ENCODE measurements around the gene PDXP.

The PDXP gene

DNA sequence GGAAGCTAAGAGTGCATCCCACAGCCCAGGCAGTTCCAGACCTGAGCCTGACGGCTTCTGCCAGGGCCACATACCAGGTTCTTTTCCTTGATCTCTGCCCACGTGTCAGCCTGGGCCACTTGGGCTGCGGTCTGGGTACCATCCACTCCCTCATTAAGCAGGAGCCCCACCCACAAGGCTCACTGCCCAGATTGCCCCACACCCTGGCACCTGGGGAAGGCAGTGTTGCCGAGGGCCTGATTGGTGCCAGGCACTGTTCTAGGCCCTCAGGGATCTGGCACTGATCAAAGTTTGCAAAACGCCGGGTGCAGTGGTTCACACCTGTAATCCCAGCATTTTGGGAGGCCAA lies 34.5 kb upstream of the PDXP start:
- Mint-ChIP-seq H3K36me3 (ENCODE audit: low read depth) (peaks cover 82% of the 10 kb centered on the region), H3K27ac (peak overlapping the region; percentile 94), H3K4me1 (ENCODE audit: low read depth) (peaks cover 52% of the 10 kb centered on the region)

GRCh38 chr22:37624876-37625275 lies 33.6 kb upstream of the PDXP start:
- Mint-ChIP-seq H3K9me3 (no peaks in the 10 kb centered on the region), H3K36me3 (ENCODE audit: low read depth) (peaks cover 81% of the 10 kb centered on the region), H3K4me1 (ENCODE audit: low read depth) (peaks cover 55% of the 10 kb centered on the region), H3K27me3 (no peaks in the 10 kb centered on the region), H3K27ac (peak overlapping the region; percentile 87), H3K4me3 (no peak overlapping the region)
- DNase-seq = no peak

More for the DNA sequence above, 34.5 kb upstream of the PDXP start:
- Mint-ChIP-seq H3K27me3 (no peaks in the 10 kb centered on the region), H3K4me3 (no peak overlapping the region), H3K9me3 (no peaks in the 10 kb centered on the region)
- DNase-seq = no peak

DNA sequence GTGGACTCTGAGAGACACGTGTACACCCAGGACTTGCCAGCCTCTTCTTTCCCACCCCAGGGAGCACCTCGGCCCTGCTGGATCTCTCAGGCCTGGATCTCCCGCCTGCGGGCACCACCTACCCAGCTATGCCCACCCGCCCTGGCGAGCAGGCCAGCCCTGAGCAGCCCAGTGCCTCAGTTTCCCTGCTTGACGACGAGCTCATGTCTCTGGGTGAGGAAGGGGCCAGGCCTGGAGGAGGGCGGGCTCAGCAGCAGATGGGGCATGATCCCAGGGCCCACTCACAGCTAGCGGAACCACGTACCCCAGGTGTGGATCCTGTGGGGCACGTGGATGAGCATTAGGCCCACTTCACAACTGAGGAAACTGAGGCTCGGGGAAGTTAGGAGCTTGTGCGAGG lies 32.8 kb upstream of the PDXP start:
- DNase-seq = no peak
- H3K4me3 Mint-ChIP-seq = no peak overlapping the region
- peaks cover 80% of the 10 kb centered on the region for H3K36me3 Mint-ChIP-seq (ENCODE audit: low read depth)
- H3K27ac Mint-ChIP-seq = peak overlapping the region; percentile 92
- H3K27me3 Mint-ChIP-seq = no peaks in the 10 kb centered on the region
- peaks cover 55% of the 10 kb centered on the region for H3K4me1 Mint-ChIP-seq (ENCODE audit: low read depth)
- H3K9me3 Mint-ChIP-seq = no peaks in the 10 kb centered on the region

DNA sequence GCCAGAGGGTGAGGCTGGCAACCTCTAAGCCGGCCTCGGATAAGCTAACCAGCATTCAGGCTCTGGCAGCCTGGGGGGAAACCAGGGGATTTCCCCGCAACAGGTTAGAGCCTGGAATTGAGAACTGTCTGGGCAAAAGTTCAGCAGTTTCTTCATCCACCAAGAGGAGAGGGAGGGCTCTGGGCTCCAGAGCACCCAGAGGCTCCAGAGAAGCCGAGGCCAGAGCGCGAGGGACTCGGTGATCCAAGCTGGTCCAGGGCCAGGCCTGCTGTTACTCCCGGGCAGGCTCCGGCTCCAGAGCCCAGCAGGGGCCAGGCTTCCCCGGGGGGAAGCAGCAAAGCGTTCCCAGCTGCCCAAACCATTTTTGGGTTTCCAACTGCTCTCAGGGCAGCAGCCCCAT lies 32.4 kb upstream of the PDXP start:
- peaks cover 55% of the 10 kb centered on the region for H3K4me1 Mint-ChIP-seq (ENCODE audit: low read depth)
- no peak overlapping the region for H3K4me3 Mint-ChIP-seq
- no peak for DNase-seq
- no peaks in the 10 kb centered on the region for H3K9me3 Mint-ChIP-seq
- H3K27me3 Mint-ChIP-seq = no peaks in the 10 kb centered on the region
- H3K36me3 Mint-ChIP-seq (ENCODE audit: low read depth) = peaks cover 77% of the 10 kb centered on the region
- peak overlapping the region; percentile 92 for H3K27ac Mint-ChIP-seq

DNA sequence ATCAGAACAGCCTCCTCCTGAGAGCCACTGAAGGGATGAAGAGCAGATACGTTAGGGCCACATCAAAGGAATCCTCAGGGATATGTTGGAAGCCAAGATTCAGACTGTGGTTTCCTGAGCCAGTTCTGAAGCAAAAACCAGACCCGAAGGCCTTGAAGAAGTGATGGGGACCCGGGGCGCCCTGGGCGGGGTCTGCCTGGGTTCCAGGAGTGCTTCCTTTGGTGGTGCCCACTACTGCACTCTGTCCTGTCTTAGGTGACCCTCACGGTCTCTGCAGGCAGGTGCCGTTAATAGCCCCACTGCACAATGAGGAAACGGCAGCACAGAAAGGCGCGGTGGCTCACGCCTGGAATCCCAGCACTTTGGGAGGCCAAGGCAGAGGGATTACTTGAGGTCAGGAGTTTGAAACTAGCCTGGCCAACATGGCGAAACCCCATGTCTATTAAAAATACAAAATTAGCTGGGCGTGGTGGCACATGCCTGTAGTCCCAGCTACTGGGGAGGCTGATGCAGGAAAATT lies 31.9 kb upstream of the PDXP start:
- DNase-seq = no peak
- H3K9me3 Mint-ChIP-seq = no peaks in the 10 kb centered on the region
- peaks cover 77% of the 10 kb centered on the region for H3K36me3 Mint-ChIP-seq (ENCODE audit: low read depth)
- peaks cover 58% of the 10 kb centered on the region for H3K4me1 Mint-ChIP-seq (ENCODE audit: low read depth)
- H3K27ac Mint-ChIP-seq = peak overlapping the region; percentile 92
- H3K27me3 Mint-ChIP-seq = no peaks in the 10 kb centered on the region
- H3K4me3 Mint-ChIP-seq = peak overlapping the region; percentile 29

- H3K9me3 Mint-ChIP-seq = no peaks in the 10 kb centered on the region
- peak overlapping the region; percentile 29 for H3K4me3 Mint-ChIP-seq
- H3K27me3 Mint-ChIP-seq = no peaks in the 10 kb centered on the region
- DNase-seq = no peak
- peak overlapping the region; percentile 92 for H3K27ac Mint-ChIP-seq
- H3K36me3 Mint-ChIP-seq (ENCODE audit: low read depth) = peaks cover 80% of the 10 kb centered on the region
- H3K4me1 Mint-ChIP-seq (ENCODE audit: low read depth) = peaks cover 63% of the 10 kb centered on the region
These were observed 31.4 kb upstream of the PDXP start for GRCh38 chr22:37627121-37627520.

- no peaks in the 10 kb centered on the region for H3K9me3 Mint-ChIP-seq
- H3K27me3 Mint-ChIP-seq = no peaks in the 10 kb centered on the region
- H3K27ac Mint-ChIP-seq = peak overlapping the region; percentile 92
- DNase-seq = peak; percentile 73
- H3K4me3 Mint-ChIP-seq = peak overlapping the region; percentile 29
- H3K4me1 Mint-ChIP-seq (ENCODE audit: low read depth) = peaks cover 68% of the 10 kb centered on the region
- H3K36me3 Mint-ChIP-seq (ENCODE audit: low read depth) = peaks cover 80% of the 10 kb centered on the region
These were observed 31.0 kb upstream of the PDXP start for GRCh38 chr22:37627545-37627944.

GRCh38 chr22:37628830-37629229 lies 29.7 kb upstream of the PDXP start:
- H3K9me3 Mint-ChIP-seq = no peaks in the 10 kb centered on the region
- no peak overlapping the region for H3K4me3 Mint-ChIP-seq
- peaks cover 77% of the 10 kb centered on the region for H3K36me3 Mint-ChIP-seq (ENCODE audit: low read depth)
- peak overlapping the region; percentile 92 for H3K27ac Mint-ChIP-seq
- no peaks in the 10 kb centered on the region for H3K27me3 Mint-ChIP-seq
- DNase-seq = no peak
- H3K4me1 Mint-ChIP-seq (ENCODE audit: low read depth) = peaks cover 74% of the 10 kb centered on the region

- Mint-ChIP-seq H3K27ac (peak overlapping the region; percentile 22), H3K9me3 (no peaks in the 10 kb centered on the region), H3K36me3 (ENCODE audit: low read depth) (peaks cover 67% of the 10 kb centered on the region), H3K27me3 (no peaks in the 10 kb centered on the region), H3K4me1 (ENCODE audit: low read depth) (peaks cover 77% of the 10 kb centered on the region), H3K4me3 (no peak overlapping the region)
- no peak for DNase-seq
These were observed 28.6 kb upstream of the PDXP start for GRCh38 chr22:37629928-37630327.

DNA sequence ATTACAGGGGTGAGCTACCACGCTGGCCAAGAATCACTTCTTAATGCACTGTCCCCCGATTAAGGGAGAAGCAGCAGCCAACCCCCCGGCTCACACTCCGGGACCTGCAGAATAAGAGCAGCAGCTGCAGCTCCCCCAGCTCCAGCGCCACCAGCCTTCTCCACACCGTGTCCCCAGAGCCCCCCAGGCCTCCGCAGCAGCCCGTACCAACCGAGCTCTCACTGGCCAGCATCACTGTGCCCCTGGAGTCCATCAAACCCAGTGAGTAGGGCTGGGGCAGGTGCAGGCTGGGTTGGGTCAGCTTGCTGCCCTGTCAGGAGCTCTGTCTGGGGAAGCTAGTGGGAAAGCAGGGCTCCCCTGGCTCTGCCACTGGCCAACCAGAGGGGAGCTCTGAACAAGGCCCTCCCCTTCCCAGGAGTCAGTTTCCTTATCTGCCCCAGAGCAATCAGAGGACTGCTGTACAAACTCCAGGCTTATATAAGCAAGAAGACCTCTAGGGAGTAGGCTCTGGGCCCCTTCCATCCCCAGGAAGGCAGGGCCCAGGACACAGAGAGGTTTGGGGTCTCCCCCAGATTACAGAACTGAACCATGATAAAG lies 27.6 kb upstream of the PDXP start:
- no peaks in the 10 kb centered on the region for H3K9me3 Mint-ChIP-seq
- no peaks in the 10 kb centered on the region for H3K27me3 Mint-ChIP-seq
- peaks cover 57% of the 10 kb centered on the region for H3K36me3 Mint-ChIP-seq (ENCODE audit: low read depth)
- no peak overlapping the region for H3K4me3 Mint-ChIP-seq
- no peak for DNase-seq
- peaks cover 73% of the 10 kb centered on the region for H3K4me1 Mint-ChIP-seq (ENCODE audit: low read depth)
- H3K27ac Mint-ChIP-seq = peak overlapping the region; percentile 92

DNA sequence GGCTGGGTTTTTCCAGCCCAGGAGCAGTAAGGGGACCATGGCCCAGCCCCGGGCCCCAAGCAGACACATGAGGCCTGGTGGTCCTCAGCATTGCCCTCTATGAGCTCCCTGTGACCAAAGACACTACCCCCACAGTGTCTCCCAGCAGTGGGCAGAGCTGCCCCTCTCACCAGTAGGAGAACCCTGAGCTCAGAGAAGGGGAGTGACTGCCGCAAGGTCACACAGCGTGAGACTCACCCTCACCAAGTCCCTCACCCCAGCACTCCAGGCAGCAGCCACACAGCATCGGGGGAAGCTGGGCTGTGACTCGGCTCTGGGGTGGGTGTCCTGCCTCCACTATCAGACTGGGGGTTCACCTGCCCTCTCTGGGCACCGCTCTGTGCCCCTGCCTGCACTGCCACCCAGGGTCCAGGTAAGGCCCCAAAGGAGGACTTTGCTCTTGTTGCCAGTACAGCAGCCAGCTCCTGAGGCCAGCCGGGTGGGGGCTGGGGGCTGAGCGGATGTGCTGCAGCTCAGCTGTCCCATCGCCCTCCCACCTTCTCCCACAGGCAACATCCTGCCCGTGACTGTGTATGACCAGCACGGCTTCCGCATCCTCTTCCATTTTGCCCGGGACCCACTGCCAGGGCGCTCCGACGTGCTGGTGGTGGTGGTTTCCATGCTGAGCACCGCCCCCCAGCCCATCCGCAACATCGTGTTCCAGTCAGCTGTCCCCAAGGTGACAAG lies 26.9 kb upstream of the PDXP start:
- no peaks in the 10 kb centered on the region for H3K27me3 Mint-ChIP-seq
- peak overlapping the region; percentile 48 for H3K4me3 Mint-ChIP-seq
- peak; percentile 38 for DNase-seq
- peaks cover 50% of the 10 kb centered on the region for H3K36me3 Mint-ChIP-seq (ENCODE audit: low read depth)
- peak overlapping the region; percentile 92 for H3K27ac Mint-ChIP-seq
- no peaks in the 10 kb centered on the region for H3K9me3 Mint-ChIP-seq
- peaks cover 73% of the 10 kb centered on the region for H3K4me1 Mint-ChIP-seq (ENCODE audit: low read depth)

DNA sequence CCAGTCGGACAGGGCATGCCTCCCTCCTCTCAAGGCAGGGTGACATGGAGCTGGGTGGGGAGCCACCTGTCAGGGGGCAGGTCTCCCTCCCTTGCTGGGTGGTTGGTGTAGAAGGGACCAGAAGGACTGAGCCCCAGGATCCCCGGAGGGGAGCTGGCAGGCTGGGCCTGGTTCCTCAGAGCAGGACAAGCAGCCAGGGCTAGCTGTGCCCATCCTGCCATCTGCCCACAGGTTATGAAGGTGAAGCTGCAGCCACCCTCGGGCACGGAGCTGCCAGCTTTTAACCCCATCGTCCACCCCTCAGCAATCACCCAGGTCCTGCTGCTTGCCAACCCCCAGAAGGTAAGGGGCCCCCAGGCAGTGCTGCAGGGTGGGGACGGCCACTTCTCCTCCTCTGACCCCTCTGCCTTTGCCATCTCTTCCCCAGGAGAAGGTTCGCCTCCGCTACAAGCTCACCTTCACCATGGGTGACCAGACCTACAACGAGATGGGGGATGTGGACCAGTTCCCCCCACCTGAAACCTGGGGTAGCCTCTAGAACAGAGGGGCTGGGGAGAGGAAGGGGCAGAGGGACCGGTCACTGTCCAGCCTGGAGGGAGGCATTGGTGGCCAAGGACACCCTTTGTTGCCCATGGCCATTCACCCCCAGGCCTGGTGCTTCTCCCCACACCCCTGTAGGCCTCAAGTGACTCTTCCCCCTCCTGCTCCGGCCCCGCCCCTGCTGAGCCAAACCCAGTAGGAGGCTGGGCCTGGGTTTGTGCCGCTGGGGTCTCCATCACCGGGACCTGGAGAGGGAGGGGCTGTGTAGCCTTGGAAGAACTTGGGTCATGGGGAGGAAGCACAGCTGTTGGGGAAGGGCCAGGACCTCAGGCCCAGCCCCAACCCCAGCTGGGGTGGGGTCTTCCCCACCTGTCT lies 26.1 kb upstream of the PDXP start:
- no peak for DNase-seq
- Mint-ChIP-seq H3K4me1 (ENCODE audit: low read depth) (peaks cover 73% of the 10 kb centered on the region), H3K27ac (peak overlapping the region; percentile 92), H3K4me3 (peak overlapping the region; percentile 63), H3K36me3 (ENCODE audit: low read depth) (peaks cover 42% of the 10 kb centered on the region), H3K9me3 (no peaks in the 10 kb centered on the region), H3K27me3 (no peaks in the 10 kb centered on the region)

DNA sequence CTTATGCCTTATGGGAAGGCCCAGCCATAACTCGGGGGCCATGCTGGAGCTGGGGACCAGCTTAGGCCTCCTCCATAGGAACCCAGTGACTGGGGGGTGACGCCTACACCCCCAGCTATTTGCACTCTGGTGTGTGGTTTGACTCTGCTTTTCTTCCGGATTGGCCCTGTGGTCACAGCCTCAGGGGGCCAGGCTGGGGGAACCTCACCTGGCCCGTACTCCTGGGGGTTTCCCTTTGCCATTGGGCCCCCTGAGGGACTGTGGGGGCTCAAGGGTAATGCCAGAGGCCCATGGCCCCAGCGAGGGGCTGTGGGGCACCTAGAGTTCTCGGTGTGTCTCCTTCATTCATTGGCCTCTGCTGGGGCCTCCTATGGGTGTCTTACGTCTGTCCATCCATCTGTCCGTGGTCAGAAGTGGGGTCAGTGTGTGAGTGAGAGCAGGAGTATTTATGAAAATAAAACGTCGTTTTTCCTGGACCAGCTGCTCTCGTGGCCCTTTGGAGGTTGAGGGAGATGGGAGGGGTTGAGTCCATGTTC lies 25.4 kb upstream of the PDXP start:
- H3K27me3 Mint-ChIP-seq = no peaks in the 10 kb centered on the region
- H3K36me3 Mint-ChIP-seq (ENCODE audit: low read depth) = peaks cover 42% of the 10 kb centered on the region
- peaks cover 73% of the 10 kb centered on the region for H3K4me1 Mint-ChIP-seq (ENCODE audit: low read depth)
- DNase-seq = peak; percentile 65
- H3K27ac Mint-ChIP-seq = peak overlapping the region; percentile 92
- H3K9me3 Mint-ChIP-seq = no peaks in the 10 kb centered on the region
- H3K4me3 Mint-ChIP-seq = peak overlapping the region; percentile 63

- H3K36me3 Mint-ChIP-seq (ENCODE audit: low read depth) = peaks cover 38% of the 10 kb centered on the region
- DNase-seq = peak; percentile 76
- H3K27ac Mint-ChIP-seq = peak overlapping the region; percentile 92
- H3K9me3 Mint-ChIP-seq = no peaks in the 10 kb centered on the region
- H3K27me3 Mint-ChIP-seq = no peaks in the 10 kb centered on the region
- H3K4me1 Mint-ChIP-seq (ENCODE audit: low read depth) = peaks cover 73% of the 10 kb centered on the region
- H3K4me3 Mint-ChIP-seq = peak overlapping the region; percentile 63
These were observed 24.7 kb upstream of the PDXP start for GRCh38 chr22:37633625-37634416.

Measured in activated T-cell treated with anti-CD3 and anti-CD28 coated beads, Interleukin-2, amount 50 U/mL, for 24 hours (primary cell).